Mucosa of stomach (tissue), 1 donor: ENCODE results near the gene SLC13A3.

Source experiments
- H3K27me3 ChIP-seq: one replicate; pipeline ENCODE4 v1.7.0; 2013; ENCODE audit warnings: mild to moderate bottlenecking, low read length; ENCODE audit not compliant: control insufficient read depth, insufficient read depth
- H3K36me3 ChIP-seq: one replicate; pipeline ENCODE4 v1.7.0; 2013; ENCODE audit warnings: low read length; ENCODE audit not compliant: control insufficient read depth, insufficient read depth
- H3K4me1 ChIP-seq: one replicate; pipeline ENCODE4 v1.7.0; 2013; ENCODE audit warnings: mild to moderate bottlenecking, low read length; ENCODE audit not compliant: control insufficient read depth, insufficient read depth
- H3K4me3 ChIP-seq: one replicate; pipeline ENCODE4 v1.7.0; 2013; ENCODE audit warnings: low read length
- H3K9ac ChIP-seq: one replicate; pipeline ENCODE4 v1.7.0; 2013; ENCODE audit warnings: mild to moderate bottlenecking, low read length, moderate library complexity
- H3K9me3 ChIP-seq: one replicate; pipeline ENCODE4 v1.7.0; 2013; ENCODE audit warnings: mild to moderate bottlenecking, low read length, moderate library complexity; ENCODE audit not compliant: control insufficient read depth
- donor health status: Pancreatic carcinoma.

SLC13A3 gene

DNA sequence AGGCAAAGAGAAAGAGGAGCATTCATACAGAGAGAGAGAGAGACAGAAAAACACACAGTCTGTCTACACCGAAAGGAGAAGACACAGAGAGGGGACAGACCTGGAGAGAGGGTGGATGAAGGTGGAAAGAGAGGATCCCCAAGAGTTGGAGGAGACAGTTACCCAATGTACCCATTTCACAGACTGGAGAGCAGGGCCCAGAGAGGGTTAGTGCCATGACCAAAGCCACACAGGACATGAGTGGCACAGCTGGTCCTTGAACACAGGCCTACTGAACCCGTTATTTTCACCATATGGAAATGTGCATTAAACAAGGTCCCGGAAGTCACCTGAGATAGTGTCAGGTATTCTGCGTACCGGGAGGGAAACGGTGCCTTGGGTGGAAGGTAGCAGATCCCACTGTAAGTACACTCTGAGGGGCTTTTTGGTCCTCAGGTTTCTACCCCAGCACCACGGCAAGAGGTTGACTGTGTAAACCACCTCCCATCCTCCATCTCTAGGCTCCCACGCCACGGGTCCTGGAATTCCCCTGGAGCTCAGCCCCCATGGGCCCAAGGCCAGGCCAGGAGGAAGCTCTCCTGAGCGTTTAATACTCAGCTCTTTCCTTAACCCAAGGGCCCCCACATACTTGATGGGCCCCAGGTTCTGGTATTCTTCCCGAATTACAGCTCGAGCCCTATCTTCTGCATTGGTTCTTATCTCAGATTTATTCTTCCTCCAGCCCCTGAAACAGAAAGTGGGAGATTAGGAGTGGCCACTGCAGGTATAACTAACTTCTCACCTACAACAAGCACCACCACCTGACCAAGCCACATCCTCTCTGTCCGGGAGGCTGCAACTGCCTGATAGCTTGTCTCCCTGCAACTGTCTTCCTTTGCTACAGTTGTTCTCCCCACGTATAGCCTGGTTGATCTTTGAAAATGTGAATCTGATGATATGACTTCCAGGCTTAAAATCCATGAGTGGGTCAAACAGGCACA lies 62.4 kb downstream of the SLC13A3 start:
- Histone ChIP-seq H3K9me3 (no peaks in the 10 kb centered on the region), H3K4me3 (no peak overlapping the region), H3K9ac (no peak overlapping the region), H3K27me3 (no peaks in the 10 kb centered on the region), H3K36me3 (no peaks in the 10 kb centered on the region), H3K4me1 (no peaks in the 10 kb centered on the region)

- no peak overlapping the region for H3K4me3 ChIP-seq
- H3K27me3 ChIP-seq = no peaks in the 10 kb centered on the region
- H3K9me3 ChIP-seq = no peaks in the 10 kb centered on the region
- no peaks in the 10 kb centered on the region for H3K36me3 ChIP-seq
- H3K9ac ChIP-seq = no peak overlapping the region
- no peaks in the 10 kb centered on the region for H3K4me1 ChIP-seq
These were observed 63.3 kb downstream of the SLC13A3 start for GRCh38 chr20:46587986-46588385.

DNA sequence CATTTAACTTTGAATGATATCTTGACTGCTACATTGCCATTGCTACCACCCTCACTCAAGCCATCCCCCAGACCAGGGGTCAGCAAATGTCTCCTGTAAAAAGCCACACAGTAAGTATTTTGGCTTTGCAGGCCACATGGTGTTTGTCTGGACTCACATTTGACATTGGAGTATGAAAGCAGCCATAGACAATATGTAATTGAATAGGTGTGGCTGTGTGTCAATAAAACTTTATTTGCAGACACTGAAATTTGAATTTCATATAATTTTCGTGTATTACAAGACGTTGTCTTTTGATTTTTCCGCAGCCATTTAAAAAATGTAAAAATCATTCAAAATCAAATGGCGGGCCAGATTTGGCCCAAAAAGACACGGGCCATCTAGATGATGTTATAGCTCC lies 64.5 kb downstream of the SLC13A3 start:
- Histone ChIP-seq H3K9me3 (no peaks in the 10 kb centered on the region), H3K36me3 (no peaks in the 10 kb centered on the region), H3K27me3 (no peaks in the 10 kb centered on the region), H3K4me3 (no peak overlapping the region), H3K4me1 (no peaks in the 10 kb centered on the region), H3K9ac (no peak overlapping the region)

DNA sequence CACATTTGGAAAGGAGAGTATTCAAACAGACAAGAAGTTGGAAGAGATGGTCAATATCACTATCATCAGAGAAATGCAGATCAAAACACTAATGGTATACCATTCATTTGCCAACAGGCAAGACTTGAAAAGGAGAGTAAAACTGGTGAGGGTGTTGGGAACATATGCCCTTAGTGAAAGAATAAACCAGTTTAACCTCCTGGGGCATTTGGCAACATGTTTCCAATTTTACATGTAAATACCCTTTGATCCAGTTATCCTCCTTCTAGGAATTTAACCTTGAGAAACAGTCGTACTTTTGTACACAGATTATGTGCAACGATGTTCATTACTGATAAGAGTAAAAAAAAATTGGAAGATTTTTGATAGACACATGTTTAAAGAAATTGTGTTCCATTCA lies 66.8 kb downstream of the SLC13A3 start:
- Histone ChIP-seq H3K9me3 (no peaks in the 10 kb centered on the region), H3K4me1 (no peaks in the 10 kb centered on the region), H3K36me3 (no peaks in the 10 kb centered on the region), H3K4me3 (no peak overlapping the region), H3K9ac (no peak overlapping the region), H3K27me3 (no peaks in the 10 kb centered on the region)

GRCh38 chr20:46583411-46584214 lies 67.6 kb downstream of the SLC13A3 start:
- Histone ChIP-seq H3K4me3 (no peak overlapping the region), H3K9me3 (no peaks in the 10 kb centered on the region), H3K36me3 (no peaks in the 10 kb centered on the region), H3K9ac (no peak overlapping the region), H3K4me1 (no peaks in the 10 kb centered on the region), H3K27me3 (no peaks in the 10 kb centered on the region)

- Histone ChIP-seq H3K4me3 (no peak overlapping the region), H3K4me1 (no peaks in the 10 kb centered on the region), H3K36me3 (no peaks in the 10 kb centered on the region), H3K9me3 (no peaks in the 10 kb centered on the region), H3K27me3 (no peaks in the 10 kb centered on the region), H3K9ac (no peak overlapping the region)
These were observed 68.6 kb downstream of the SLC13A3 start for GRCh38 chr20:46582648-46583047.

DNA sequence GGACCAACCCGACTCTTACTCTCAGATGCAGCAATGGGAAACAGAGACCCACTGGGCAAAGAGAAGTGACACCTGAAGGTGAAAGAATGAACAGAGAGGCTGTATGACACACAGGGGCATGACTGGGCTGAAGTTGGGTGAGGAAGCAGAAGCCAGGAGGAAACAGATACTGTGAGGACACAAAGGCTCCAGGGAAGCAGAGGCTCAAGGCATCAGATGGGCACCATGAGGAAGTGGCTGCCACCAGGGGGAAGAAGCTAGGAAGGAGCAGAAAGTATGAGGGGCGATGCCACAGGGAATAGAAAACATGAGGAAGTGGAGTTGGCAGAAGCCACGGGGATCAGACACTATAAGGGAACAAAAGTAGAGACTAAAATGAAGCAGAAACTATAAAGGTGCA lies 69.9 kb downstream of the SLC13A3 start:
- H3K27me3 ChIP-seq = no peaks in the 10 kb centered on the region
- H3K4me3 ChIP-seq = no peak overlapping the region

GRCh38 chr20:46580613-46581205 lies 70.5 kb downstream of the SLC13A3 start:
- no peaks in the 10 kb centered on the region for H3K27me3 ChIP-seq
- H3K36me3 ChIP-seq = no peaks in the 10 kb centered on the region
- no peaks in the 10 kb centered on the region for H3K4me1 ChIP-seq
- H3K9me3 ChIP-seq = no peaks in the 10 kb centered on the region
- H3K4me3 ChIP-seq = no peak overlapping the region
- H3K9ac ChIP-seq = no peak overlapping the region

More for the DNA sequence above, 69.9 kb downstream of the SLC13A3 start:
- Histone ChIP-seq H3K4me1 (no peaks in the 10 kb centered on the region), H3K9ac (no peak overlapping the region), H3K36me3 (no peaks in the 10 kb centered on the region), H3K9me3 (no peaks in the 10 kb centered on the region)

DNA sequence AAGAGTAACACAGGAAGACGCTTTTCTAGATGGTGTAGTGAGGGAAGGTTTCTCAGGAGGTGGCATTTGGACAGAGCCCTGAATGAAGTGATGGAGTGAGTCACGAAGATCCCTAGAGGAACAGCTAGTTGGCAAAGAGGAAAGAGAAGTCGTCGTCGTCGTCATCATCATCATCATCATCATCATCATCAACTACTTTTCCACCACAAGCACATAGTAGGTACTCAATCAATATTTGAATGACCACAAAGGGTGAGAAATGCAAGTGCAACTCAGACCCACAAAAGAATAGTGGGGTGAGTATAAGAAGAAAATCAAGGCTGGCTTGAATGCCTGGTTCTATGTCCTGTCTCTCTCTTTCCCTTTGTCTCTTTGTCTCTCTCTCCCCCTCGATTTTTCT lies 72.5 kb downstream of the SLC13A3 start:
- Histone ChIP-seq H3K4me3 (no peak overlapping the region), H3K9ac (no peak overlapping the region), H3K9me3 (no peaks in the 10 kb centered on the region), H3K4me1 (no peaks in the 10 kb centered on the region), H3K36me3 (no peaks in the 10 kb centered on the region), H3K27me3 (no peaks in the 10 kb centered on the region)

DNA sequence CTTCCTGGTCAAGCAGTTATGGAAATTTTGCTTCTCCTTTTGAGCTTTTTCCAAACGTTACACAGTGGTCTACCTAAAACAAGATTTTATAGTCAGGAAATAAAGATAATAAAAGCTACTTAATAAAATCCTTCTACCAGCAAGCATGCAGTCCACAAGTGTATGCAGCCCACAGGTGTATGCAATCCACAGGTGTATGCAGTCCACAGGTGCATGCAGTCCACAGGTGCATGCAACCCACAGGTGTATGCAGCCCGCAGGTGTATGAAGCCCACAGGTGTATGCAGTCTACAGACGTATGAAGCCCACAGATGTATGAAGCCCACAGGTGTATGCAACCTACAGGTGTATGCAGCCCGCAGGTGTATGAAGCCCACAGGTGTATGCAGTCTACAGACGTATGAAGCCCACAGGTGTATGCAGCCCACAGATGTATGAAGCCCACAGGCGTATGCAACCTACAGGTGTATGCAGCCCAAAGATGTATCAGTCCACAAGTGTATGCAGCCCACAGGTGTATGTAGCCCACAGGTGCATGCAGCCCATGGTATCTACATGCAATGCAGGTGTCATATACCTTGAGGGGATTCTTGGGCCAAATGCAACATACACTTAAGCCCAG lies 74.4 kb downstream of the SLC13A3 start:
- peaks cover 6% of the 10 kb centered on the region for H3K27me3 ChIP-seq
- H3K4me3 ChIP-seq = no peak overlapping the region
- H3K9me3 ChIP-seq = no peaks in the 10 kb centered on the region
- no peak overlapping the region for H3K9ac ChIP-seq
- H3K36me3 ChIP-seq = no peaks in the 10 kb centered on the region
- no peaks in the 10 kb centered on the region for H3K4me1 ChIP-seq

- H3K9ac ChIP-seq = no peak overlapping the region
- H3K36me3 ChIP-seq = no peaks in the 10 kb centered on the region
These were observed 75.3 kb downstream of the SLC13A3 start for GRCh38 chr20:46575937-46576461.

More at GRCh38 chr20:46575937-46576461, 75.3 kb downstream of the SLC13A3 start:
- Histone ChIP-seq H3K9me3 (no peaks in the 10 kb centered on the region), H3K4me3 (no peak overlapping the region), H3K27me3 (peaks cover 7% of the 10 kb centered on the region), H3K4me1 (no peaks in the 10 kb centered on the region)
